ENCODE results near the gene CCL5. TPM values are rescaled to one million over a fixed set of nuclear protein-coding genes. Genes with fewer than 3 reads are reported as not detected.

The CCL5 gene
- total and polyA plus RNA-seq, 2 experiments from 2014 or later = not detected

DNA sequence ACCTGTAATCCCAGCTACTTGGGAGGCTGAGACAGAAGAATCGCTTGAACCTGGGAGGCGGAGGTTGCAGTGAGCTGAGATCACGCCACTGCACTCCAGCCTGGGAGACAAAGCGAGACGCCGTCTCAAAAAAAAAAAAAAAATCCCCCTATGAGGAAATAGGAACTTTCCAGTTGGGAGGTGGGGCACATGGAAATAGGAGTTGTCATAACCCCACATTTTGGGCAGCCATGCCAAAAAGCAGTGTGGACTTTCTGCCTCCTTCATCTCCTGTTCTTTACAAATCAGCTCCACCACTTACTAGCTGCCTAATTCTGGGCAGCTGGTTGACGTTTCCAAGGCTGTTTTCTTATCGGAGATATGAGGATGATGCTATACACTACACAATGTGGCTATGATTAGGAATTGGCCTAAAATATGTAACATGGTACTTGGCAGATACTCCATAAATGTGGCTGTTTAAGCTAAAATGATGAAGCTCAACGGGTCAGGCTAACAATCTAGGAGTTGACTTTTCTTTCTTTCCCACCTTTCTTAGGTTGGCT is 21.5 kb upstream of the CCL5 start (continued):
- TF ChIP-seq, protein P1, sequence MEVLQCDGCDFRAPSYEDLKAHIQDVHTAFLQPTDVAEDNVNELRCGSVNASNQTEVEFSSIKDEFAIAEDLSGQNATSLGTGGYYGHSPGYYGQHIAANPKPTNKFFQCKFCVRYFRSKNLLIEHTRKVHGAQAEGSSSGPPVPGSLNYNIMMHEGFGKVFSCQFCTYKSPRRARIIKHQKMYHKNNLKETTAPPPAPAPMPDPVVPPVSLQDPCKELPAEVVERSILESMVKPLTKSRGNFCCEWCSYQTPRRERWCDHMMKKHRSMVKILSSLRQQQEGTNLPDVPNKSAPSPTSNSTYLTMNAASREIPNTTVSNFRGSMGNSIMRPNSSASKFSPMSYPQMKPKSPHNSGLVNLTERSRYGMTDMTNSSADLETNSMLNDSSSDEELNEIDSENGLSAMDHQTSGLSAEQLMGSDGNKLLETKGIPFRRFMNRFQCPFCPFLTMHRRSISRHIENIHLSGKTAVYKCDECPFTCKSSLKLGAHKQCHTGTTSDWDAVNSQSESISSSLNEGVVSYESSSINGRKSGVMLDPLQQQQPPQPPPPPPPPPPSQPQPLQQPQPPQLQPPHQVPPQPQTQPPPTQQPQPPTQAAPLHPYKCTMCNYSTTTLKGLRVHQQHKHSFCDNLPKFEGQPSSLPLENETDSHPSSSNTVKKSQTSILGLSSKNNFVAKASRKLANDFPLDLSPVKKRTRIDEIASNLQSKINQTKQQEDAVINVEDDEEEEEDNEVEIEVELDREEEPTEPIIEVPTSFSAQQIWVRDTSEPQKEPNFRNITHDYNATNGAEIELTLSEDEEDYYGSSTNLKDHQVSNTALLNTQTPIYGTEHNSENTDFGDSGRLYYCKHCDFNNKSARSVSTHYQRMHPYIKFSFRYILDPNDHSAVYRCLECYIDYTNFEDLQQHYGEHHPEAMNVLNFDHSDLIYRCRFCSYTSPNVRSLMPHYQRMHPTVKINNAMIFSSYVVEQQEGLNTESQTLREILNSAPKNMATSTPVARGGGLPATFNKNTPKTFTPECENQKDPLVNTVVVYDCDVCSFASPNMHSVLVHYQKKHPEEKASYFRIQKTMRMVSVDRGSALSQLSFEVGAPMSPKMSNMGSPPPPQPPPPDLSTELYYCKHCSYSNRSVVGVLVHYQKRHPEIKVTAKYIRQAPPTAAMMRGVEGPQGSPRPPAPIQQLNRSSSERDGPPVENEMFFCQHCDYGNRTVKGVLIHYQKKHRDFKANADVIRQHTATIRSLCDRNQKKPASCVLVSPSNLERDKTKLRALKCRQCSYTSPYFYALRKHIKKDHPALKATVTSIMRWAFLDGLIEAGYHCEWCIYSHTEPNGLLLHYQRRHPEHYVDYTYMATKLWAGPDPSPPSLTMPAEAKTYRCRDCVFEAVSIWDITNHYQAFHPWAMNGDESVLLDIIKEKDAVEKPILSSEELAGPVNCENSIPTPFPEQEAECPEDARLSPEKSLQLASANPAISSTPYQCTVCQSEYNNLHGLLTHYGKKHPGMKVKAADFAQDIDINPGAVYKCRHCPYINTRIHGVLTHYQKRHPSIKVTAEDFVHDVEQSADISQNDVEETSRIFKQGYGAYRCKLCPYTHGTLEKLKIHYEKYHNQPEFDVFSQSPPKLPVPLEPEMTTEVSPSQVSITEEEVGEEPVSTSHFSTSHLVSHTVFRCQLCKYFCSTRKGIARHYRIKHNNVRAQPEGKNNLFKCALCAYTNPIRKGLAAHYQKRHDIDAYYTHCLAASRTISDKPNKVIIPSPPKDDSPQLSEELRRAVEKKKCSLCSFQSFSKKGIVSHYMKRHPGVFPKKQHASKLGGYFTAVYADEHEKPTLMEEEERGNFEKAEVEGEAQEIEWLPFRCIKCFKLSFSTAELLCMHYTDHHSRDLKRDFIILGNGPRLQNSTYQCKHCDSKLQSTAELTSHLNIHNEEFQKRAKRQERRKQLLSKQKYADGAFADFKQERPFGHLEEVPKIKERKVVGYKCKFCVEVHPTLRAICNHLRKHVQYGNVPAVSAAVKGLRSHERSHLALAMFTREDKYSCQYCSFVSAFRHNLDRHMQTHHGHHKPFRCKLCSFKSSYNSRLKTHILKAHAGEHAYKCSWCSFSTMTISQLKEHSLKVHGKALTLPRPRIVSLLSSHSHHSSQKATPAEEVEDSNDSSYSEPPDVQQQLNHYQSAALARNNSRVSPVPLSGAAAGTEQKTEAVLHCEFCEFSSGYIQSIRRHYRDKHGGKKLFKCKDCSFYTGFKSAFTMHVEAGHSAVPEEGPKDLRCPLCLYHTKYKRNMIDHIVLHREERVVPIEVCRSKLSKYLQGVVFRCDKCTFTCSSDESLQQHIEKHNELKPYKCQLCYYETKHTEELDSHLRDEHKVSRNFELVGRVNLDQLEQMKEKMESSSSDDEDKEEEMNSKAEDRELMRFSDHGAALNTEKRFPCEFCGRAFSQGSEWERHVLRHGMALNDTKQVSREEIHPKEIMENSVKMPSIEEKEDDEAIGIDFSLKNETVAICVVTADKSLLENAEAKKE (CRISPR knock-in tag; IDR thresholded peaks at IDR 0.05) = no peak
- TF ChIP-seq STAT1 (IDR thresholded peaks at IDR 0.05; ENCODE audit: unreplicated experiment) (no peak), JUNB (IDR thresholded peaks at IDR 0.05; ENCODE audit: unreplicated experiment) (no peak), EZH2phosphoT487 (IDR thresholded peaks at IDR 0.05; ENCODE audit: unreplicated experiment) (no peak), NANOG (IDR thresholded peaks at IDR 0.05; ENCODE audit: borderline replicate concordance) (no peak), ZNF114 (CRISPR knock-in tag; IDR thresholded peaks at IDR 0.05) (no peak)
- TF ChIP-seq, protein P2, sequence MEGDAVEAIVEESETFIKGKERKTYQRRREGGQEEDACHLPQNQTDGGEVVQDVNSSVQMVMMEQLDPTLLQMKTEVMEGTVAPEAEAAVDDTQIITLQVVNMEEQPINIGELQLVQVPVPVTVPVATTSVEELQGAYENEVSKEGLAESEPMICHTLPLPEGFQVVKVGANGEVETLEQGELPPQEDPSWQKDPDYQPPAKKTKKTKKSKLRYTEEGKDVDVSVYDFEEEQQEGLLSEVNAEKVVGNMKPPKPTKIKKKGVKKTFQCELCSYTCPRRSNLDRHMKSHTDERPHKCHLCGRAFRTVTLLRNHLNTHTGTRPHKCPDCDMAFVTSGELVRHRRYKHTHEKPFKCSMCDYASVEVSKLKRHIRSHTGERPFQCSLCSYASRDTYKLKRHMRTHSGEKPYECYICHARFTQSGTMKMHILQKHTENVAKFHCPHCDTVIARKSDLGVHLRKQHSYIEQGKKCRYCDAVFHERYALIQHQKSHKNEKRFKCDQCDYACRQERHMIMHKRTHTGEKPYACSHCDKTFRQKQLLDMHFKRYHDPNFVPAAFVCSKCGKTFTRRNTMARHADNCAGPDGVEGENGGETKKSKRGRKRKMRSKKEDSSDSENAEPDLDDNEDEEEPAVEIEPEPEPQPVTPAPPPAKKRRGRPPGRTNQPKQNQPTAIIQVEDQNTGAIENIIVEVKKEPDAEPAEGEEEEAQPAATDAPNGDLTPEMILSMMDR (conservative IDR thresholded peaks at IDR 0.05; ENCODE audit: low read depth in 2 of 2) = no peak

Measured in GM23338 (cell line).